Measurements from ENCODE around the gene HMOX2.

Gene HMOX2

DNA sequence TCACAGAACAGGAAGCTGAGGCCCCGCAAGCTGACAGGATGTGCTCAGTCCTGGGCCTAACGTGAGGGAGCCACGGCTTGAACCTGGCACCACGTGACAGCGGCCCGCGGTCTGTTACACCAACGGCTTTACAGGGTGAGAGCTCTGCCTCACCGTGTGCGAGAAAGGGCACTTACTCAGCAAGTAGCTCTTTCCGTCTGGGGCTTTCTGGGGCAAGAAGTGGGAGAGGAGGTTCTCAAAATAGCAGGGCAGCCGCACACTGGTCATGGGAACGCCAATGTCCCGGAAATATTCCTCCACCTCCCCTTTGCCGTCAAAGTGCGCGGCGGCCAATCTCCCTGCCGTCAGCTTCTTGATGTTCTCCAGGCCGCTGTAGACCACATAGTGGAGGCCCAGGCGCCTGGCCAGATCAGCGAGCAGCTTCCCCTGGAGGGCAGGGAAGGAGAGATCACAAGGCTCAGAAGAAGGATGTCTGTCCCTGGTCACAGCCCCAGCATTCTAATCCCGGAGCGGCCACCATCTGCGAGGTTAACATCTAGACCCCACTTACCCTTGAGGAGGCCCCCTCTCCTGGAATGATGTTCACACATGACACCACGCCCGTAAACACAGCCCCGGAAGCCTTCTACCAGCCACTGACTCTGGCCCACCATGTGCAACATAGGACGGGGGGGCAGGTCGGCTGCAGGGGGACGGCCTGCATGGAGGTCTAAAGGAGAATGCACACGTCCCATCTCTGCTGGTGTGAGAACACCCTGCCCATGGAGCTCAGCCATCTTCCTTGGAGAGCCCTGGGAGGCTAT, 10.0 kb upstream of the HMOX2 start:
- DNase-seq = no peak

DNA sequence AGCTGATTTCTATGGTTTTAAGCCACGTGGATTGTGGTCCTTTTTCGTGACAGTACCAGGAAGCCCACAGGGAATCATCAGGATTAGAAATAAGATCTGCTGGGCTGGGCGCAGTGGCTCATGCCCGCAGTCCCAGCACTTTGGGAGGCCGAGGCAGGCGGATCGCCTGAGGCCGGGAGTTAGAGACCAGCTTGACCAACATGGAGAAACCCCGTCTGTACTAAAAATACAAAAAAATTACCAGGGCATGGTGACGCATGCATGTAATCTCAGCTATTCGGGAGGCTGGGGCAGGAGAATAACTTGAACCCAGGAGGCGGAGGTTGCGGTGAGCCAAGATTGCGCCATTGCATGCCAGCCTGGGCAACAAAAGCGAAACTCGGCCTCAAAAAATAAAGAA, 8.3 kb upstream of the HMOX2 start:
- DNase-seq = no peak

DNA sequence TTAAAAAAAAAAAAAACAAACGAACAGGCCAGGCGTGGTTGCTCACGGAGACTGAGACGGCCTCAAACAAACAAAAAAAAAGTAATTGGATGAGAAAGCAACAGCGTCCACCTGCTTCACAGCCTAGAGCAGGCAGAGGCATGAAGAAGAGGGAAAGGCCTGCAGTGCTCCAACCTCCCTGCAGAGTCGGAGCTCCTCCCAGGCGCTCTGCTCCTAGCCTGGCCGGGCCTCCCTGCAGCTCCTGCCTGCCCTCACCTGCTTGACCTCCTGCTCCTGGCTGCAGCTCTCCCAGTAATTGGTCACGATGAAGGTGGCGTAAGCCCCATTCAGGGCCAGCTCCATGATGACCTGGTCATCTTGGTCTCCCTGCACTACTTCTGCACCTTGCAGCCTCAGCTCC, 7.2 kb upstream of the HMOX2 start:
- DNase-seq = no peak

DNA sequence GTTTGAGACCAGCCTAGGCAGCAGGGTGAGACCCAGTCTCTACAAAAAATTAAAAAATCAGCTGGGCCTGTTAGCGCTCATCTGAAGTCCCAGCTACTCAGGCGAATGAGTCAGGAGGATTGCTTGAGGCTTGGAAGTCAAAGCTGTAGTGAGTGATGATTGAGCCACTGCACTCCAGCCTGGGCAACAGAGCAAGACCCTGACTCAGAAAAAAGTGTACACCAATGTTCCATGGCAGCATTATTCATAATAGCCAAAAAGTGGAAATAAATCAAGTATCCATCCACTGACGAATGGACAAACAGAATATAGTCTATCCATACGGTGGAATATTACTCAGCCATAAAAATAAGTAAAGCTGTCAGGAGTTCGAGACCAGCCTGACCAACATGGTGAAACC, 4.3 kb upstream of the HMOX2 start:
- no peak for DNase-seq

DNA sequence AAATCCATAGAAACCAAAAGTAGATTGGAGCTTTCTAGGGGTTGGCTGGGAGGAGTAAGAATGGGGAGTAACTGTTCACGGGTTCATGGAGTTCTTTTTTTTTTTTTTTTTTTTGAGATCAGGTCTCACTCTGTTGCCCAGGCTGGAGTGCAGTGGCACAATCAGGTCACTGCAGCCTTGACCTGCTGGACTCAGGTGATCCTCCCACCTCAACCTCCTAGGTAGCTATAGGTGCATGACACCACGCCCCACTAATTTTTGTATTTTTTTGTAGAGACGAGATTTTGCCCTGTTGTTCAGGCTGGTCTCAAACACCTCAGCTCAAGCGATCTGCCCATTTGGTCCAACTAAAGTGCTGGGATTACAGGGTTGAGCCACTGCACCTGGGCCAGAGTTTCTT, 3.3 kb upstream of the HMOX2 start:
- no peak for DNase-seq

DNA sequence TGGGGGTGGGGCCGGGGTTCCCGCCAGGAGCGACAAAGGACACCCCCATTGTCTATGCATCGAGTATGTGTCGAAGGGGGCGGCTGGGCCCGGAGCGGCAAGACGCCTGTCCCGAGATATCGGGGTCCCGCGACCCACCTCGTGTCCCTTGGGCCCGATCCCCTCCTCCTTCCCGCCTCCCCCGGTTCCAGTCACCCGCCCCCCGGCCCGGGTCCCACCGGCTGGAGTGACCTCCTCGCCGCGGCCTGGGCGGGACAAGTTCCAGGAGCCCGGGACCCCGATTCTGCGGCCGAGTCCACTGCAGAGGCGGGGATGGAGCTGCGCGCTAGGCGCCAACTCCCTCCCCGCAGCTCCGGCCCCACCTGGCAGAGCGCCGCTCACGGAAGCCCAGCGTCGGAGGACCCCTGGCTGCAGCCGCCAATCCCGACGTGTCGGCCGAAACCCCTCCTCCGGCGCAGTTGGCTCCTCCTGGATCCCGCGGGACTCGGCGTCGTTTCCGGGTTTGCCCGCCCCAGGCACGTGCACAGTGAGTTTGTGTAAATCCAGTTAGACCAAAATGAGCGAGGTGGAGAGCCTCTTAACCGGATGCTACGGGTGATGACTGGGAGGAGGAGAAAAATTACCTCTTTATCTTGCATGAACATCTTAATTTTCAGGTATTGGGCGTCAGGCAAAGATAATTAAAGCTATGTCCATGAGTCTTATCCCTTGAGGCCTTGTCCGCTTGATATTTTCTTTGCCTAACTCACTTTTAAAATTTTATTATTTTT, 1.8 kb upstream of the HMOX2 start, which contains the start of gene NMRAL1:
Gene NMRAL1, minus strand, starts transcription at position 434 of the 770 bp plus-strand sequence. CDS start 493 bp downstream, outside the sequence.
- DNase-seq = peak; percentile 60

DNA sequence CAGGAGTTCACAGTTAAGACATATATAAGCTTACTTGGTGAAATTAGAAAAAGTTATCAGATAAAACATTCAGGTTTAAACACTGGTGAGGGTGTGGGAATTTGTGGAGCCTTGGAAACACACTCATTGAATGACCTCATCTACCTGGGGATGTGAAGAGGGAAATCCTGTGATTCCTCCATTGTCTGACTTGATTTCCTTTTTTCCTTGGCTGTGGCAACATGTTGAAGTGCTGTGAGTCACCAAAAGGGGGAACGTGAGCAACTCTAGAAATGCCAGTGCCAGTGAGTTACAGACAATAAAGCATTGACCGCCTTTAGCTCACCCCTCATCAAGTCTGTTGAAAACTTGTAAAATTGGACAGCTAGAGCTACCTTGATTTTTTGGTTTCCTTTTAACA, 1.8 kb downstream of the HMOX2 start:
- no peak for DNase-seq

DNA sequence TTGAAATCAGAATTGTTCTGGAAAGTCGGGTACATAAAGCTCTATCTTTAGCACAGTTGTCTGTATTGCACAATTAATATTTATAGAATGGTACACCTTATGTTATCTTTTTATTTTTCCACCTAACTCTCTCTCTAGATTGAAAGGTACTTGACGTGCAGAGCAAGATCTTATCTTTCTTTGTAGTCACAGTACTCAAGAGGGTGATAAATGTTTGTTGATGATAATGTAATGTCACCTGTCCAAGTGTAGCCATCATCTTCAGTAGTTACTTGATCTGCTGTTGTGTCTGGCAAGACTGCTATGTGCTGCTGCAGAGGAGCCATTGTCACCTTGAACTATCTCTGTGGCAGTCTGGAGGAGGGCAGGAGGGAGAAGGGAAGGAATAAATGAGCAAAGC, 5.3 kb downstream of the HMOX2 start:
- no peak for DNase-seq

DNA sequence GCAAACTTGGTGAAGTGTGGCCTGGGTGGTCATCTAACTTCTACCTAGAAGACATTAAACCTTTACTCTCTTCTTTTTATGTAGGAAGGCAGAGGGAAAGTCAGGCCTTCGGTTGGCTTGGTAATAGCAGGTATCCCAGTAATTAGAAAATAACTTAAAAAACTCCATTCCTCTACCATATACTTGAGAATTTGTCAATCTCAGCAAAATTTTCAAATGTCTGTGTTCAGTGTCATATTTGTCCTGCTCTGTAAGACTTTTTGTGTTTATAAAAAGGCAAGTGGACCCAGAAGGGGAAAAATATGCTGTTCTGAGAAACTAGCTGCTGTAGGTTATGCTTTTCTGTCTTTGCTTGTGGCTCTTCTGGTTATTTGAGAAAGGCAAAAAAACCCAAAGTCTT, 5.8 kb downstream of the HMOX2 start:
- no peak for DNase-seq

DNA sequence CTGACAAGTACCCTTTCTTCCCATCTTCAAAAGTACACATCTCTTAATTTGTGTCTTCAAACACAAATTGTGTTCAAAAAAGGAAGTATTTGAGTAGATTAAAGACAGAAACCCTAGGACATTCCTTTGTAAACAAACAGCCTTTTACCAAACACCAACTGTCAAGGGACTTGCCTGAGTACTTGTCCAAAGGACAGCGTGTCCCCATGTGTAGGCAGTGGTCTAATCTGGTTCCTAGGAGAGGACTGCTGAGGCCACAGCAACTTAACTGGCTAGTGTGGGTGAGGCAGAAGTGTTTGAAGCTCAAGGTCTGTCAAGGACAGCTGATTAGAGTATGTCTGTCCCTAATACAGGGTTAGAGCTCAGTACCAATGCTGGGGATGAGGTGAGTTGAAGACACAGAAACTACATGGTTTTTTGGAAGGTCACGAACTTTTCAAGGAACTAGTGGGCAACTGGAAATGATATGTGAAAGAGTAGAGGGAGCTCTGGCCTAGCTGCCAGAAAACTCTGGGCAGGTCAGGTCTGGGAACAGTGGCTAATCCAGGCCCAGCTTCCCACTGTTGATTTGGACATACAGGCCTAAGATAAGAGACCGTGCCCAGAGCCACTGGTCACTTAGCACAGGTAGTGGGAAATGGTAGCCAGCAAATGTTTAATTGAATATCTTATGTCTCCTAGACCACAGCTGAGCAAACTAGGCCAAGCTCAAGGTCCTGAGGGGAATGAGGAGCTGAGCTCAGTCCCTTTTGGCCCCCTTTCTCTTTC, 10.1 kb downstream of the HMOX2 start:
- DNase-seq = no peak

DNA sequence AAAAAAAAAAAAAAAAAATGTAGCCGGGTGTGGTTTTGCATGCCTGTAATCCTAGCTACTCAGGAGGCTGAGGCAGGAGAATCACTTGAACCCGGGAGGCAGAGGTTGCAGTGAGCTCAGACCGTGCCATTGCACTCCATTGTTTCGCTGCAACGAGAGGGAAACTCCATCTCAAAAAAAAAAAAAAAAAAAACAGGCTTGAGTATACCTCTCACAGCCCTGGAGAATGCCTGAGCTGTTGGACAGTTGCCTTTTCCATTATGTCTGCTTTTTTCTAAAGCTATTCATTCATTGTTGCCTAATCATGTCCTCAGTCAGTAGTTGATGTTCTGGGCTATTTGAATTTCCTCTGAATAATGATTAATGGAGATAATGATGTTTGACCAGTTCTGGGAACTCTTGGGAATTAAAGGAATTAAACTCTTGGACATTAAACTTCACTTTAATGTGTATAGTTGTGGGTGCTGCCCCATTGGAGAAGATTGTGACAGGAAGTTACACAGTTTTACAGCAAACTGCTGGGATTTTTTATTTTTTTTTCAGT, 11.8 kb downstream of the HMOX2 start:
- DNase-seq = no peak

DNA sequence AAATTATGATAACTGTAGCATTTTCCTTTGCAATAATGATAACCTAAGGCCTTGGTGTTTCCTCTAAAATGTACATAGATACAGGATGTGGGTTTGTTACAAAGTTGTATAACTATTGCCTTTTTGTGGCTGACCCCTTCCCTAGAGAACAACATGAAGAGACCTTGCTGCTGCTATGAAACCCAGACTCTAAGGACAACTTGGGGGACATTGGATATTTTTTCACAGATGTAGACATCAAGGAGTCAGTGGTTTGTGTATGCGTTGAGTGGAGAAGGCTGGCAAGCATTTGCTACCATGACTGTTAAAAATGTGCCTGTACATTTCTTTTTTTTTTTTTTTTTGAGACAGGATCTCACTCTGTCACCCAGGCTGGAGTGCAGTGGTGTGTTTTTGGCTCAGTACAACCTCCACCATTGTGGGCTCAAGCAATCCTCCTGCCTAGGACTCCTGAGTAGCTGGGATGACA, 12.3 kb downstream of the HMOX2 start:
- DNase-seq = no peak

DNA sequence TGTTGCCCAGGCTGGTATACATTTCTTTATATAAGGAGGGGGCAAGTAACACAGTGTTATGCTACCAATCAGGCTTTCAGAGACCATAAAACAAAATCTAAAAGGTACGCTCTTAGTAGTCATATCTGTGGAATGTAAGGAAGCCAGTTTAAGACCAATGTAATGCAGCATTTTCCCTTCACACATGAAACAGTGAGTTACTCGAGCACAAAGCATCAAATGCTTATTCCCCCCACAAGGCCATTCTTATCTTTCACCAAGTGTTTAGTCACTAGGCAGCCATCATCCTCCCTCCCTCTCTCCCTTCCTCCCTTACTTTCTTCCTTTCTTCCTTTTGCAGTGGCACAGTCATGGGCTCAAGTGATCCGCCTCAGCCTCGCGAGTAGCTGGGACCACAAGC, 12.8 kb downstream of the HMOX2 start:
- no peak for DNase-seq

DNA sequence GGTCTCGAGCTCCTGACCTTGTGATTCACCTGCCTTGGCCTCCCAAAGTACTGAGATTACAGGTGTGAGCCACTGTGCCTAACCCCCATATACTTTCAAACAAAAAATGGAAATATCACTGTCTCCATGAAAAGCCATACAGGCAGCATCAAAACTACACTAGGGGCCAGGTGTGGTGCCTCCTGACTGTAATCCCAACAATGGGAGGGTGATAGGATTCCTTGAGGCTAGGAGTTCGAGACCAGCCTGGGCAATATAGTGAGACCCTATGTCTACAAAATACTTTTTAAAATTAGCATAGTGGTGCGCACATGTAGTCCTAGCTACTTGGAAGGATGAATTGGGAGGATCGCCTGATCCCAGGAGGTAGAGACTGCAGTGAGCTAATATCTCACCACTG, 15.7 kb downstream of the HMOX2 start:
- DNase-seq = no peak

DNA sequence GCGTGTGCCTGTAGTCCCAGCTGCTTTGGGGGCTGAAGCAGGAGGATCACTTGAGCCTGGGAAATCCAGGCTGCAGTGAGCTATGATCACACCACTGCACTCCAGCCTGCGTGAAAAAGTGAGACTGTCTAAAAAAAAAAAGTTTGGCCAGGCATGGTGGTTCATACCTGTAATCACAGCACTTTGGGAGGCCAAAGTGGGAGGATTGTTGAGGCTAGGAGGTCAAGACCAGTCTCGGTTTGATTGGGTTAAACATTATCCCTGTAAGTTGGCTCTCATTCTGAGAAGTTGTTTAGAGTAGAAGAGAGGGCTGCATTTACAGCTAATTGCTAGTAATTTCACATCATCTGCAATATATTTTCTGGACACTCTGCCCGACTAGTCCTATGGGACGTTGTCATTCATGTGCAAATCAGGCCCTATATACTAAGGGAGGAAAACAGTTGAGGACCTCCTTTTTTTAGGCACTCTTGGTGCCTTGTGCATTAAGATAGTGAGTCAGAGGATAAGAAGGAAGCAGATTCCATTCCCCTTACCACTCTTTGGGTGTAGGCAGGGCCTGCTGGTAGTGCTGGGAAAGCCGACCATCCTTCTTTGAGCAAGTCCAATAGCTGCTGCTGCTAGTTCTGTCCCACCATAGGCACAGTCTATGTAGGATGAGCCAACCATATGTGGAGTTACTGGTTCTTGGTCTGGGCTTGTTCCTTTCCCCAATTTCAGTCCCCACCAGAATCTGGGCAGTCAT, 18.7 kb downstream of the HMOX2 start:
- DNase-seq = no peak

DNA sequence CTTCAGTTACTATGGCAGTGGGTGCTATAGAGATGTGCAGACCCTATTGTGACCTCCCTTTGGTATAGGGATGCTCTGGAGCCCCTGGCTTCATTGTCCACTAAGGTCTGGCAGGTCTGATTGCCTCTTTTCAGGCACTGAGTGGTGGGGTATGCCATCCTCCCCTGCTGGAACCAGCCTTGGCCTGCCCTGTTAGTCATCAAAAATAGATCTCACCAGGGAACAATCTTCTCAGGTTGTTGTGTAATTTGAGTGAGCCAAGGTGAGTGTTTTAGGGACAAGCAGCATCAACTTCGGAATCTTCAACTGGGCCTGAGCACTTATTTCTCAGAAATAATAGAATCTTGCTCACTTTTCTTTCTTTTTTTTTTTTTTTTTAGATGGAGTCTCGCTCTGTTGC, 19.6 kb downstream of the HMOX2 start:
- DNase-seq = no peak

DNA sequence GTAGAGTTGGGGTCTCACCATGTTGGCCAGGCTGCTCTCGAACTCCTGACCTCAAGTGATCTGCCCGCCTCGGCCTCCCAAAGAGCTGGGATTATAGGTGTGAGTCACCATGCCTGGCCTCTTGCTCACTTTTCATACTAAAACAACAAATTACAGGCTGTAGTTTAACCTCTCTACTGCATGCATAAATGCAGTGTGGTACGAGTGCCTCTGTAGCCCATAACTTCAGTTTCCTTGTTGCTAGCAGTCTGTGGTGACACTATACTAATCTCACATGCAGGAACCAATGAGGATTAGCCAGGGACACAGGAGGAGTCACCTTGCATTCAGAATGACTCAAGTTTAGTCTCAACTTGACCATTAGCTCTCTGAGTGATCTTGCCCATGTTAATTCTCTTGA, 20.1 kb downstream of the HMOX2 start:
- DNase-seq = no peak

DNA sequence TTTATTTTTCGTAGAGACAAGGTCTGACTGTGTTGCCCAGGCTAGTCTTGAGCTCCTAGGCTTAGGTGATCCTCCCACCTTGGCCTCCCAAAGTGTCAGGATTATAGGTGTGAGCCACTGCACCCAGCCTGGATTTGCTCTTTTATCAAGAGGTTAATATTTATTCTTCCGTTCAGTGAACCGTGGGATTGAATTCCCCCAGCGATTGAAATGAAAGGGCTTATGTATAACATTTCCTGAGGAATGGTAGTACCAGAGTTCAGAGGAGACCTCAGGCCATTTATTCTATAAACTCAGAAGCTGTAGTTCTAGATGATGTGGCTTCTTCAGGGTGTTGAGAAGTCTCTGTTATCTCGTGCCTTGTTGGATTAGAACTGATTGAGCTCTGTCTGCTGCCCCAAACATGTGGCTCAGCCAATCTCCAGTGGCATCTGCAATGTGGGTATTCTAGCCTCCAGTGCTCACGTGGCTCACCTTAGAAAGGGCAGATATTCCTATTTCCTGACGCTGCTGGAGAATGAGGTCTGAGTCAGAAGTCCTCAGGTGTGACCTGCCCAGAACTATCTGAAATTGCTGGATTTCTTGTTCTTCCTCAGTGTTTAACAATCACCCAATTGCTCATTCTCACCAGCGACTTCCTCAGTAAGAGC, 22.5 kb downstream of the HMOX2 start:
- no peak for DNase-seq

DNA sequence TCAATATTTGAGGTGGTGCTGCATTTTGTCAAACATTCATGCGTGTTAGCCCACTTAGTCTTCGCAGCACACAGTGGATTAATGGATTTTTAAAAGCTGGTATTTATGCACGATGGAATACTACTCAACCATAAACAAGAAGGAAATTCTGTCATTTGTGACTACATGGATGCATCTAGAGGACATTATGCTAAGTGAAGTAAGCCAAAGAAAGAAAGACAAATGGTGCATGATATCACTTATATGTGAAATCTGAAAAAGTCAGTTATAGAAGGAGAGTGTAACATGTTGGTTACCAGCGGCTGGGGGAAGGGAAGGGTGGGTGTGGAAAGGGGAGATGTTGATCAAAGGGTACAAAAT, 23.0 kb downstream of the HMOX2 start:
- DNase-seq = no peak

DNA sequence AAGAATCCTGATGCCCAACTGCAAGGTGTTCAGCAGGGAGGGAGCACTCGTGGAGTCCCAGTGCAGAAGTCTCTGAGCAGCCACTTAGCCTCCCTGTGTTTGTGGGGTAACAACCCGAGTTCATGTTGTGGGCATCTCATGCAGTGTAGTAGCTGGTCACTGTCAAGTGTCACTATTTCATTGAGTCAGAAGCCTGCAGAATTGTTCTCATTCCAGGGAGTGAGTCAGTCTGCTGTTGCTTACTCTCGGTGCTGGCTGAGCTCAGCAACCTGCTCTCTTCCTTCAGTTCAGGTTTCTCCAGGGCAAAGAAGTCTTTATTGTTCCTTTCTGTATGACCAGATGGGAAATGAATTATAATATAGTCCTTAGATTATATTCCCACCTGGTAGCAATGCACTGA, 24.1 kb downstream of the HMOX2 start:
- DNase-seq = no peak

DNA sequence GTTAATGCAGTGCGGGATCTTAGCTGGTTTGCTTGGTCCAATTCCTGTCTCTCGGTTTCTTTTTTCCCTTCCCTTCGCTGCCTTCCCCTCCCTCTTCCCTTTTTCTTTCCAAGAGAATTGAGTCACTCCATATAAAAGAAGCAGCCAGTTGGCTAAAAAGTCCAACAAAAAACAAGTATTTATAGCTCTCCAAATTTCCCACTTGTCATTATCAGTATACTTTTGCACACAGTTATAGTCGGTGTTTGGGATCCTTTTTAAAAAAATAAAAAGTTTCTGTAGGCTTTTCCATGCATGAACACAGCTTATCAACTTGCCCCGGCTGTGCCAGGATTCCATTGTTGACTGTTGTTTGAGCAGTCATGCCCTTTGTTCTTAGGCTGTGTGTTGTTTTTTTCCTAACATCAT, 24.9 kb downstream of the HMOX2 start:
- DNase-seq = no peak
